Measurements from ENCODE around the gene PCSK6.

The PCSK6 gene

GRCh38 chr15:101358895-101359294 lies 130.6 kb downstream of the PCSK6 start:
- TF ChIP-seq CEBPB (IDR thresholded peaks at IDR 0.05) (no peak), NFIC (IDR thresholded peaks at IDR 0.05) (no peak), YY1 (IDR thresholded peaks at IDR 0.05; ENCODE audit: low read depth) (no peak), TAF1 (IDR thresholded peaks at IDR 0.05; ENCODE audit: low read depth) (no peak), USF1 (IDR thresholded peaks at IDR 0.05) (no peak), RAD21 (IDR thresholded peaks at IDR 0.05; ENCODE audit: low read depth) (no peak), EP300 (IDR thresholded peaks at IDR 0.05; ENCODE audit: borderline replicate concordance) (no peak), EGR1 (IDR thresholded peaks at IDR 0.05) (no peak), MAX (IDR thresholded peaks at IDR 0.05) (no peak), CREB1 (IDR thresholded peaks at IDR 0.05; ENCODE audit: low read depth) (no peak), REST (IDR thresholded peaks at IDR 0.05; ENCODE audit: low read depth) (no peak), TEAD4 (IDR thresholded peaks at IDR 0.05) (no peak), FOXM1 (IDR thresholded peaks at IDR 0.05; ENCODE audit: borderline replicate concordance, low read depth) (no peak), ZBTB7A (IDR thresholded peaks at IDR 0.05; ENCODE audit: low read depth) (no peak), TCF12 (IDR thresholded peaks at IDR 0.05; ENCODE audit: low read depth) (no peak)

GRCh38 chr15:101357885-101358284 lies 131.6 kb downstream of the PCSK6 start:
- TF ChIP-seq MAX (IDR thresholded peaks at IDR 0.05) (no peak), NFIC (IDR thresholded peaks at IDR 0.05) (no peak), CREB1 (IDR thresholded peaks at IDR 0.05; ENCODE audit: low read depth) (no peak), REST (IDR thresholded peaks at IDR 0.05; ENCODE audit: low read depth) (no peak), TAF1 (IDR thresholded peaks at IDR 0.05; ENCODE audit: low read depth) (no peak), EGR1 (IDR thresholded peaks at IDR 0.05) (no peak)

GRCh38 chr15:101357333-101357732 lies 132.2 kb downstream of the PCSK6 start:
- TF ChIP-seq CREB1 (IDR thresholded peaks at IDR 0.05; ENCODE audit: low read depth) (no peak), USF1 (IDR thresholded peaks at IDR 0.05) (no peak), TCF12 (IDR thresholded peaks at IDR 0.05; ENCODE audit: low read depth) (no peak), TEAD4 (IDR thresholded peaks at IDR 0.05) (no peak), NFIC (IDR thresholded peaks at IDR 0.05) (no peak), EP300 (IDR thresholded peaks at IDR 0.05; ENCODE audit: borderline replicate concordance) (no peak), EGR1 (IDR thresholded peaks at IDR 0.05) (no peak), REST (IDR thresholded peaks at IDR 0.05; ENCODE audit: low read depth) (no peak), CEBPB (IDR thresholded peaks at IDR 0.05) (no peak), FOXM1 (IDR thresholded peaks at IDR 0.05; ENCODE audit: borderline replicate concordance, low read depth) (no peak), MAX (IDR thresholded peaks at IDR 0.05) (no peak)

GRCh38 chr15:101355678-101356464 lies 133.6 kb downstream of the PCSK6 start:
- TF ChIP-seq CEBPB (IDR thresholded peaks at IDR 0.05) (no peak), TEAD4 (IDR thresholded peaks at IDR 0.05) (no peak), MAX (IDR thresholded peaks at IDR 0.05) (no peak), FOXM1 (IDR thresholded peaks at IDR 0.05; ENCODE audit: borderline replicate concordance, low read depth) (no peak), CREB1 (IDR thresholded peaks at IDR 0.05; ENCODE audit: low read depth) (no peak), ZBTB7A (IDR thresholded peaks at IDR 0.05; ENCODE audit: low read depth) (no peak), TAF1 (IDR thresholded peaks at IDR 0.05; ENCODE audit: low read depth) (no peak), YY1 (IDR thresholded peaks at IDR 0.05; ENCODE audit: low read depth) (no peak), USF1 (IDR thresholded peaks at IDR 0.05) (no peak), EGR1 (IDR thresholded peaks at IDR 0.05) (no peak), EP300 (IDR thresholded peaks at IDR 0.05; ENCODE audit: borderline replicate concordance) (no peak), TCF12 (IDR thresholded peaks at IDR 0.05; ENCODE audit: low read depth) (no peak), NFIC (IDR thresholded peaks at IDR 0.05) (no peak)

Data from Ishikawa (cell line).